GM12891 (cell line): ENCODE measurements around the gene RMDN2.

ENCODE experiments used
- PAX5 ChIP-seq: IDR thresholded peaks from 2 replicates; pipeline ENCODE4 v1.6.1; 2011; ENCODE audit warnings: low read length, moderate library complexity, mild to moderate bottlenecking; ENCODE audit not compliant: insufficient read depth, severe bottlenecking
- POLR2A ChIP-seq: IDR thresholded peaks from 2 replicates; pipeline ENCODE4 v1.6.1; 2011; ENCODE audit warnings: low read depth, low read length, control low read depth

- TF ChIP-seq POLR2A (no peak), PAX5 (no peak)
Observed at GRCh38 chr2:38035968-38036367, 110.9 kb downstream of the RMDN2 start.
